NOMO-1 treated with dmso at 0.1 percent for 144 hours (cell line): Measurements from ENCODE around the gene FASTKD3.

Experiments used
- DNase-seq: peaks from one replicate; lab custom pipeline; 2025; ENCODE audit not compliant: unreplicated experiment; lab: John Stamatoyannopoulos, UW

The FASTKD3 gene

GRCh38 chr5:7850395-7851239, 18.2 kb downstream of the FASTKD3 start, which contains the start of gene CFAP90:
Gene CFAP90, minus strand, starts transcription at chr5:7851133. Its CDS starts 112 bp downstream, at chr5:7851021.
- no peak for DNase-seq

GRCh38 chr5:7849681-7850394, 19.0 kb downstream of the FASTKD3 start:
- no peak for DNase-seq

GRCh38 chr5:7848296-7848695, 20.5 kb downstream of the FASTKD3 start:
- no peak for DNase-seq

DNA sequence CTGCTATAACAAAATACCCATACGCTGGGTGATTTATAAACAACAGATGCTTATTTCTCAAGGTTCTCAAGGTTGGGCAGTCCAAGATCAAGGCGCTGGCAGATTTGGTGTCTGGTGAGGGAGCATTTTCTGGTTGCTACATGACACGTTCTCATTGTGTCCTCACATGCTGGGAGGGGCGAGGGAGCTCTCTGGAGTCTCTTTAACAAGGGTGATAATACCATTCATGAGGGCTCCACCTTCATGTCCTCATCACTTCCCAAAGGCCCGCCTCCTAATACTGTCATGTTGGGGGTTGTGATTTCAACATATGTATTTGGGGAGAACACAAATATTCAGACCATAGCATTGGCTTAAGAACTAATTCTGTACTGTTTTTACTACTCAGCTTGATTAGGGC, 22.5 kb downstream of the FASTKD3 start:
- no peak for DNase-seq

GRCh38 chr5:7845557-7845956, 23.3 kb downstream of the FASTKD3 start:
- DNase-seq: no peak

GRCh38 chr5:7844901-7845300, 23.9 kb downstream of the FASTKD3 start:
- DNase-seq: no peak

DNA sequence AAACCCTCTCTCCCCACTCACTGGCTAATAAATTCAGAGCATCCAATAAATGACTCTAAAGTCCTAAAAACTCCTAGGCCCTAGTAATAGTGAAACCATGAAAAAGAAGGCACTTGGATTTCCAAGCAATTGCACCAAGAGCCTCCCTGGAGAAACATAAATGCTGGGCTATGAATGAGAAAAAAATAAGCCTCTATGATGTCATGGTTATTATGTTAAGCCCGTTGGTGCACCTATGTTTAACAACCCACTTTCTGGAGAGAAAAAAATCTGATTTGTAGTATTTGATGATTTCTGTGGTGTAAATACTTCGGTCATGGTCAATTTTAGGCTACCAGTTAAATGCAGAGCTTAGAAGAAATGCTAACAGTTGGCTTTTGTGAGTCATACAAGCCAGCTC, 26.3 kb downstream of the FASTKD3 start:
- no peak for DNase-seq

GRCh38 chr5:7837403-7837802, 31.4 kb downstream of the FASTKD3 start:
- DNase-seq: no peak

DNA sequence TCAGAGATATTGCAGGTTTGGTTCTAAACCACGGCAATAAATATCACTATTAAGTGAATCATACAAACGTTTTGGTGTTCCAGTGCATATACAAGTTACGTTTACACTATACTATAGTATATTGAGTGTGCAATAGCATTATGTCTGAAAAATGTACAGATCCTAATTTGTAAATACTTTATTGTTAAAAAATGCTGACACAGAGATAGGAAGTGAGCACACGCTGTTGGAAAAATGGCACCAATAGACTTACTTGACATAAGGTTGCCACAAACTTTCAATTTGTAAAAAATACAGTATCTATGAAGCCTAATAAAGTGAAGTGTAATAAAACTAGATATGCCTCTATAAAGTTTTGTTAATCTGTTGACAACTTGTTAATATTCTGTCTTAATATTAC, 33.8 kb downstream of the FASTKD3 start:
- DNase-seq: no peak

GRCh38 chr5:7828269-7828668, 40.6 kb downstream of the FASTKD3 start:
- no peak for DNase-seq

DNA sequence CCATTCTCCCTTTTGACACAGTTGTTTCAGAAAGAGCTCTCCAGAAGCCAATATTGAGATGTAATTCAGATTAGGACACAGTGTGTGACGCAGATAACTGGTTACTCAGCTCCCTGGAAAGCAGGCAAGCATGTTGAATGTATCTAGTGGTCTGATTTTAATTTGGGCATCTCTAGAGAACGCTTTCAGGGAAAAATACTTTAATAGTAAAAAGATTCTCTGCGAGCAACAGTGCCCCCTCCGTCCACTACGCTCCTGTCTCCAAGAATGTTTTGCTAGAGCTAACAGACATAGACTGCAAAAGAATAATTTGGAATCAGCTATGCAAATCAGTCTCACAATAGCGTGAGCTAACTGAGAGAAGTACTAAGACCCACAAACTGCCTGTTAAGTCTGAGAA, 41.2 kb downstream of the FASTKD3 start:
- no peak for DNase-seq

- DNase-seq: no peak
Observed at GRCh38 chr5:7825630-7826029, 43.2 kb downstream of the FASTKD3 start.

GRCh38 chr5:7824995-7825394, 43.8 kb downstream of the FASTKD3 start:
- no peak for DNase-seq

DNA sequence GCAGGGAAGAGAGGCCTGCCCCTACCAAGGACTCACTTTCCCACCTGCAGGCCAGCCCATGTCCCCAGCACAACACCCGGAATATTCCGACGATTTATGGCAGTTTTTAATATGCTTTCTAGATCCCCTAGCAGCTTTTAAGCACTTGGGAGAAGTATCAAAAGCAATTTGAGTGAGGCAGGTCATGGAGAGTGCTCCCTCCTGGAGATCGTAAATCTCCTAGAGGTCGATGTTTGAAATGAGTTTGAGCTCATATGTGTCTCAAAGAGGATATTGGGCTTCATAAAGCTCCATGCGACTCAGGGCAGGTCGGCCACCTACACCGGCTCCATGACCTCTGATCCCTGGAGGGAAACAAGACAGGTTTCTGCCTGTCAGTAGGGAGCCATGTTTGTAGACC, 45.2 kb downstream of the FASTKD3 start:
- no peak for DNase-seq

- no peak for DNase-seq
Observed at GRCh38 chr5:7822449-7822848, 46.4 kb downstream of the FASTKD3 start.

DNA sequence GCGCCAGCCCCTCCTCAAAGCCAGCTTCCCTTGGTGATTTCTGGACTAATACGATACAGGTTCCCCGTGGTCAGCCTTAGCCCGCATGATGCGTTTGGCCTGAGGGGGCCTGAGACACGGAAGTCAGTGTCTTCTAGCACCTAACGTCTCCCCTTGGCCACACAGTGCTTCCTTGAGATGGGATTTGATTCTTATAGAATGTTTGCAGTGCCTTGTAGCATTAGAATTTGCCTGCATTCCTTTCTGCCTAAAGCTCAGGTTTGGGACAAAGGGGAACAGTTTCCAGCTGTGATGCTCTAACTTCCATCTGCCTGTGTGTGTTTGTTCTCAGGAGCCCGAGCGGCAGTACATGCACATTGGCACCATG, 52.3 kb downstream of the FASTKD3 start:
- DNase-seq: no peak

- DNase-seq: peak; percentile 95
Observed at GRCh38 chr5:7815892-7816534, 52.8 kb downstream of the FASTKD3 start.

- no peak for DNase-seq
Observed at GRCh38 chr5:7814816-7815215, 54.0 kb downstream of the FASTKD3 start.

DNA sequence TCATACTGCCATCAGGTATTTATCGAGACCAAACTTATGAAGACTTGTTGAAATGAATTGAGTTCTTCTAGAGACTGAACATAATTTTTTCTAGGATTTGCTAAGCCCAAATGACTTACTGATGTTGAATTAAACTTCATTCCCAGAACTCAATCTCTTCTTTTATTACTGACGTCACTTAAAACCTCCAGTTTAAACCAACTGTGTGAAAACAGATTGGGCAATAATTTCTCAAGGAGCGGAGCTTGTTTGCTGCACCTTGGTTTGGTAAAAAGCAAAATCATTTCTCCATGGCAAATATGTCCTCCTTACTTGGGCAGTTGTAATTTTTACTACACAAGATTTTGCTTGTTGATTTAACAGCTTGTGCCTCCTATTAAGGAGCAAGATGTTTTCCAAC, 55.3 kb downstream of the FASTKD3 start:
- no peak for DNase-seq

DNA sequence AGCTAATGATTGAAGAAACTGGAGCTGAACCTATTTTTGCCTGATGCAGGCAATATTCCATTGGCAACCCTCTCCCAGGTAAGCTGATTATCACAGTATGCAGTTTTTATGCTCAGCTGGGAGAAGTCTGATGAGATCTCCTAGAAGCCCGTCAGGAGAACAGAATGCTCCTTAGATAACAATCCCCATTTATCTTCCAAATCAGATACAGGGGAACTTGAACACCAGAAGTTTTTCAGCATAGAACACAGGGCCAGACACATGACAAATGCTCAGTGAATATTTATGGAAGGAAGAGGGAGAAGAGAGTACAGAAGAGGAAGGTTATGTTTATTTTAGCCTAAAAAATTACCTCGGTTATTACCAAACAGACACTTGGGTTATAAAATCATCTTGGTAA, 55.8 kb downstream of the FASTKD3 start:
- DNase-seq: no peak

DNA sequence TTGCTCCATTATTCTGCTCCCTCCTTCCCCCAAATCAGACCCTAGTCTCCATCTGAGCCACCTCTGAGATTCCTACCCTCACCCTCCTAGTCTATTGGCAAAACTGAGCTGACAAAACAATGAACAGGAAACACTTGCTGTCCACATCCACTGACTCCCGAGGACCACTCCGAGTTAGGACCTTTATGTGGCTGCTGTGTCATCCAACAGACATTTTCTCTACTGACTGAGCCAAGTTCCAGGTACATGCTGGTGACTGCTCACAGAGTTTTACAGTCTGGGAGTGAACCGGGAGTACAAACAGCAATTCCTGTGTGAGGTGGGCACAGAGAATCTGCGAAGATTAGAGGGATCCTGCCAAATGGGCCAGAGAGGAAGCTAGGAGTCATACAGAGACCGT, 57.1 kb downstream of the FASTKD3 start:
- no peak for DNase-seq
